SK-N-SH (cell line): ENCODE results near the gene QSOX1. TPM values are rescaled to one million over a fixed set of nuclear protein-coding genes. Genes with fewer than 3 reads are reported as not detected.

Experiments used
- CTCF ChIA-PET: fragments of 300-600, 350-600 bp; formaldehyde crosslinking; extraction: SDS; loops from one replicate; lab custom pipeline; 2021; lab: Yijun Ruan, JAX
- POLR2A ChIA-PET: fragments of 350-600 bp; sonication (Branson Sonifier 250); formaldehyde crosslinking; extraction: SDS; loops from one replicate; lab custom pipeline; 2020; ENCODE audit warnings: antibody characterized with exemption, inconsistent platforms; lab: Yijun Ruan, JAX
- DNase-seq: peaks from one replicate; pipeline ENCODE4 v3.0.0; 2012
- H2AFZ ChIP-seq: fragments of 200-600 bp; sonication (generic); 2 replicates; pipeline ENCODE4 v1.8.1; 2016; ENCODE audit warnings: antibody characterized with exemption, mild to moderate bottlenecking, low read depth
- H3F3A ChIP-seq: fragments of 200-600 bp; sonication (generic); replicated peaks from 2 replicates; pipeline ENCODE3; 2016; ENCODE audit warnings: antibody characterized with exemption, mild to moderate bottlenecking; ENCODE audit not compliant: insufficient read depth
- H3K27ac ChIP-seq, 2 experiments: fragments of 200-500 bp in 1 of 2; fragments of 200-600 bp in 1 of 2; sonication (Bioruptor generic) in 1 of 2; sonication (generic), shearing (Covaris generic) in 1 of 2; 2 replicates each; pipeline versions ENCODE4 v1.5.1 to v1.6.1; 2014 to 2016; ENCODE audit warnings: low read depth in 2 of 2, inconsistent platforms in 1 of 2, low read length in 1 of 2, mild to moderate bottlenecking in 1 of 2, mixed read lengths in 1 of 2
- H3K27me3 ChIP-seq: fragments of 200-600 bp; sonication (generic), shearing (Covaris generic); 2 replicates; pipeline ENCODE4 v1.6.1; 2016; ENCODE audit warnings: mixed run types; ENCODE audit not compliant: insufficient read depth
- H3K36me3 ChIP-seq, 2 experiments: fragments of 200-500 bp in 1 of 2; fragments of 200-600 bp in 1 of 2; sonication (Bioruptor generic) in 1 of 2; sonication (generic) in 1 of 2; replicated peaks in 1 of 2; 2 replicates each; pipeline versions ENCODE3 to v1.5.1; 2014 to 2016; ENCODE audit warnings: low read length in 1 of 2, mild to moderate bottlenecking in 1 of 2; ENCODE audit not compliant: insufficient read depth in 2 of 2, control insufficient read depth in 1 of 2
- H3K4me1 ChIP-seq, 2 experiments: fragments of 200-500 bp in 1 of 2; fragments of 200-600 bp in 1 of 2; sonication (Bioruptor generic) in 1 of 2; sonication (generic), shearing (Covaris generic) in 1 of 2; 2 replicates each; pipeline versions ENCODE4 v1.5.1 to v1.6.1; 2014 to 2016; ENCODE audit warnings: low read depth in 1 of 2, low read length in 1 of 2, mixed run types in 1 of 2; ENCODE audit not compliant: insufficient read depth in 2 of 2, control insufficient read depth in 1 of 2
- H3K4me2 ChIP-seq: fragments of 200-600 bp; sonication (generic), shearing (Covaris generic); 2 replicates; pipeline ENCODE4 v1.6.1; 2017; ENCODE audit warnings: mixed run types
- H3K4me3 ChIP-seq, 2 experiments: fragments of 200-500 bp in 1 of 2; fragments of 200-600 bp in 1 of 2; sonication (Bioruptor generic) in 1 of 2; sonication (generic), shearing (Covaris generic) in 1 of 2; 2 replicates each; pipeline versions ENCODE4 v1.5.1 to v1.8.1; 2014 to 2016; ENCODE audit warnings: low read depth in 2 of 2, inconsistent platforms in 1 of 2, low read length in 1 of 2, mild to moderate bottlenecking in 1 of 2, mixed read lengths in 1 of 2, moderate library complexity in 1 of 2
- H3K79me2 ChIP-seq: fragments of 200-600 bp; sonication (generic); 2 replicates; pipeline ENCODE4 v1.8.1; 2017; ENCODE audit warnings: mild to moderate bottlenecking; ENCODE audit not compliant: insufficient read depth
- H3K9ac ChIP-seq: fragments of 200-600 bp; sonication (generic); 2 replicates; pipeline ENCODE4 v1.6.1; 2017; ENCODE audit warnings: mixed run types
- H3K9me2 ChIP-seq: fragments of 200-600 bp; sonication (generic); 2 replicates; pipeline ENCODE4 v1.6.1; 2017; ENCODE audit warnings: mixed run types
- H3K9me3 ChIP-seq: fragments of 200-600 bp; sonication (generic); 2 replicates; pipeline ENCODE4 v1.6.1; 2017; ENCODE audit warnings: mixed run types, mild to moderate bottlenecking, moderate library complexity
- H4K20me1 ChIP-seq: fragments of 200-600 bp; sonication (generic); 2 replicates; pipeline ENCODE4 v1.6.1; 2017; ENCODE audit warnings: mild to moderate bottlenecking, mixed run types; ENCODE audit not compliant: insufficient read depth
- CTCF ChIP-seq: fragments of 200-600 bp; sonication (generic); IDR thresholded peaks from 2 replicates; pipeline ENCODE4 v1.6.1; 2017; ENCODE audit warnings: antibody characterized with exemption, mild to moderate bottlenecking, moderate library complexity
- EP300 ChIP-seq, 2 experiments: IDR thresholded peaks; 2 replicates each; pipeline versions ENCODE4 v1.4.0 to v1.6.1; 2012; ENCODE audit warnings: borderline replicate concordance in 1 of 2, low read depth in 1 of 2, low read length in 1 of 2
- FOSL2 ChIP-seq: IDR thresholded peaks from 2 replicates; pipeline ENCODE4 v1.4.0; 2012; ENCODE audit warnings: low read depth, mild to moderate bottlenecking, moderate library complexity, borderline replicate concordance
- IRF3 ChIP-seq: fragments of 150-350 bp; IDR thresholded peaks from 2 replicates; pipeline ENCODE4 v1.6.1; 2016; ENCODE audit warnings: mild to moderate bottlenecking, low read depth, low read length
- MAX ChIP-seq: IDR thresholded peaks from 2 replicates; pipeline ENCODE4 v1.4.0; 2012; ENCODE audit warnings: low read depth
- MXI1 ChIP-seq: IDR thresholded peaks from 2 replicates; pipeline ENCODE4 v1.6.1; 2012; ENCODE audit warnings: mild to moderate bottlenecking, low read depth, low read length, improper control_type of control experiment
- POLR2AphosphoS5 ChIP-seq: IDR thresholded peaks from 2 replicates; pipeline ENCODE4 v1.6.1; 2012; ENCODE audit warnings: low read depth, low read length
- RAD21 ChIP-seq: IDR thresholded peaks from 2 replicates; pipeline ENCODE4 v1.6.1; 2012; ENCODE audit warnings: mild to moderate bottlenecking, low read length
- RXRA ChIP-seq: IDR thresholded peaks from 2 replicates; pipeline ENCODE4 v1.4.0; 2012; ENCODE audit warnings: low read depth, mild to moderate bottlenecking, borderline replicate concordance
- SIN3A ChIP-seq: IDR thresholded peaks from 2 replicates; pipeline ENCODE4 v1.6.1; 2012; ENCODE audit warnings: low read depth, mild to moderate bottlenecking, low read length, moderate library complexity, borderline replicate concordance
- TCF12 ChIP-seq: IDR thresholded peaks from 2 replicates; pipeline ENCODE4 v1.4.0; 2012
- TEAD4 ChIP-seq: IDR thresholded peaks from 2 replicates; pipeline ENCODE4 v1.4.0; 2012; ENCODE audit warnings: mild to moderate bottlenecking, borderline replicate concordance; ENCODE audit not compliant: insufficient read depth
- WGBS: methylation state at CpG from one replicate; pipeline ENCODE4 v1.1.6; 2017; ENCODE audit warnings: low lambda C conversion rate; 5-methylcytosine and 5-hydroxymethylcytosine counted together
- polyA plus RNA-seq, 3 experiments: library from polyadenylated mRNA; depleted of rRNA; stranded (reverse); fragments of >200 nt; gene quantifications; 2 replicates each; pipeline ENCODE4 v1.2.3, GENCODE V29; 2012
- TF ChIP-seq, protein P1 (sequence below): IDR thresholded peaks from 2 replicates; pipeline ENCODE4 v1.4.0; 2012; ENCODE audit warnings: low read depth, borderline replicate concordance
- TF ChIP-seq, protein P2 (sequence below): IDR thresholded peaks from 2 replicates; pipeline ENCODE4; 2012

Gene QSOX1
- polyA plus RNA-seq, 1 of the 3 experiments (the other 2 are of a cell fraction), result 359 TPM

- peaks cover 0 to 18% of the 10 kb centered on the region in 2 experiments; a peak in 1 of 4 replicates for H3K4me1 ChIP-seq
- peaks cover 8% of the 10 kb centered on the region for H3F3A ChIP-seq
- peak overlapping the region; percentile 50 to 56 for H3K4me3 ChIP-seq
- ChIA-PET POLR2A (no interaction called here), CTCF (no interaction called here)
- H3K79me2 ChIP-seq, result no peaks in the 10 kb centered on the region
- H3K27ac ChIP-seq, result no peak overlapping the region
- peak overlapping the region; percentile 90 for H3K4me2 ChIP-seq
- peaks cover 7% of the 10 kb centered on the region for H4K20me1 ChIP-seq
- H3K36me3 ChIP-seq, result no peaks in the 10 kb centered on the region
- H3K27me3 ChIP-seq, result peaks cover 89% of the 10 kb centered on the region
- H3K9me2 ChIP-seq, result no peaks in the 10 kb centered on the region
- peak; percentile 75 for DNase-seq
- WGBS, result 9% methylated on average over 23 of the region's 57 CpGs
- peak overlapping the region; percentile 82 for H2AFZ ChIP-seq
- no peaks in the 10 kb centered on the region for H3K9me3 ChIP-seq
- no peak for TF ChIP-seq TCF12
- no peak for TF ChIP-seq FOSL2
- no peak for TF ChIP-seq CTCF
- TF ChIP-seq MAX, result no peak
- TF ChIP-seq, protein P1, sequence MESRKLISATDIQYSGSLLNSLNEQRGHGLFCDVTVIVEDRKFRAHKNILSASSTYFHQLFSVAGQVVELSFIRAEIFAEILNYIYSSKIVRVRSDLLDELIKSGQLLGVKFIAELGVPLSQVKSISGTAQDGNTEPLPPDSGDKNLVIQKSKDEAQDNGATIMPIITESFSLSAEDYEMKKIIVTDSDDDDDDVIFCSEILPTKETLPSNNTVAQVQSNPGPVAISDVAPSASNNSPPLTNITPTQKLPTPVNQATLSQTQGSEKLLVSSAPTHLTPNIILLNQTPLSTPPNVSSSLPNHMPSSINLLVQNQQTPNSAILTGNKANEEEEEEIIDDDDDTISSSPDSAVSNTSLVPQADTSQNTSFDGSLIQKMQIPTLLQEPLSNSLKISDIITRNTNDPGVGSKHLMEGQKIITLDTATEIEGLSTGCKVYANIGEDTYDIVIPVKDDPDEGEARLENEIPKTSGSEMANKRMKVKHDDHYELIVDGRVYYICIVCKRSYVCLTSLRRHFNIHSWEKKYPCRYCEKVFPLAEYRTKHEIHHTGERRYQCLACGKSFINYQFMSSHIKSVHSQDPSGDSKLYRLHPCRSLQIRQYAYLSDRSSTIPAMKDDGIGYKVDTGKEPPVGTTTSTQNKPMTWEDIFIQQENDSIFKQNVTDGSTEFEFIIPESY, result no peak
- TF ChIP-seq IRF3, result no peak
- TF ChIP-seq TEAD4, result no peak
- no peak for TF ChIP-seq EP300 (IDR thresholded peaks at IDR 0.05; ENCODE audit: borderline replicate concordance in 1 of 2, low read depth in 1 of 2, low read length in 1 of 2)
- TF ChIP-seq RAD21, result no peak
- TF ChIP-seq RXRA, result no peak
- TF ChIP-seq, protein P2, sequence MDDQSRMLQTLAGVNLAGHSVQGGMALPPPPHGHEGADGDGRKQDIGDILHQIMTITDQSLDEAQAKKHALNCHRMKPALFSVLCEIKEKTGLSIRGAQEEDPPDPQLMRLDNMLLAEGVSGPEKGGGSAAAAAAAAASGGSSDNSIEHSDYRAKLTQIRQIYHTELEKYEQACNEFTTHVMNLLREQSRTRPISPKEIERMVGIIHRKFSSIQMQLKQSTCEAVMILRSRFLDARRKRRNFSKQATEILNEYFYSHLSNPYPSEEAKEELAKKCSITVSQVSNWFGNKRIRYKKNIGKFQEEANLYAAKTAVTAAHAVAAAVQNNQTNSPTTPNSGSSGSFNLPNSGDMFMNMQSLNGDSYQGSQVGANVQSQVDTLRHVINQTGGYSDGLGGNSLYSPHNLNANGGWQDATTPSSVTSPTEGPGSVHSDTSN, result no peak
- TF ChIP-seq SIN3A, result no peak
- TF ChIP-seq POLR2AphosphoS5, result no peak
- no peak for TF ChIP-seq MXI1
- TF ChIP-seq, all 33 proteins: peak for 0
- H3K9ac ChIP-seq, result no peak overlapping the region
Measured at GRCh38 chr1:180228648-180229482, 74.2 kb downstream of the QSOX1 start.
